Subcutaneous adipose tissue (tissue), 4 donors: ENCODE data around the gene AKAP6. TPM values are rescaled to one million over a fixed set of nuclear protein-coding genes. Genes with fewer than 3 reads are reported as not detected.

ENCODE experiments used
- total RNA-seq, 4 donors: library from RNA; depleted of rRNA; stranded (reverse); fragments of >200 nt; gene quantifications; one replicate each; pipeline ENCODE4 v1.1.0, GENCODE V29; 2016
- TF ChIP-seq, protein P1 (sequence below): fragments of 450-650 bp; IDR thresholded peaks from one replicate; pipeline ENCODE4 v1.5.1; 2016; ENCODE audit warnings: low read depth, mild to moderate bottlenecking, control low read depth, antibody characterized with exemption, moderate library complexity

Gene AKAP6
- total RNA-seq, 4 donors from 2014 or later, result 0.65 to 6.5 (median 1.2) TPM

DNA sequence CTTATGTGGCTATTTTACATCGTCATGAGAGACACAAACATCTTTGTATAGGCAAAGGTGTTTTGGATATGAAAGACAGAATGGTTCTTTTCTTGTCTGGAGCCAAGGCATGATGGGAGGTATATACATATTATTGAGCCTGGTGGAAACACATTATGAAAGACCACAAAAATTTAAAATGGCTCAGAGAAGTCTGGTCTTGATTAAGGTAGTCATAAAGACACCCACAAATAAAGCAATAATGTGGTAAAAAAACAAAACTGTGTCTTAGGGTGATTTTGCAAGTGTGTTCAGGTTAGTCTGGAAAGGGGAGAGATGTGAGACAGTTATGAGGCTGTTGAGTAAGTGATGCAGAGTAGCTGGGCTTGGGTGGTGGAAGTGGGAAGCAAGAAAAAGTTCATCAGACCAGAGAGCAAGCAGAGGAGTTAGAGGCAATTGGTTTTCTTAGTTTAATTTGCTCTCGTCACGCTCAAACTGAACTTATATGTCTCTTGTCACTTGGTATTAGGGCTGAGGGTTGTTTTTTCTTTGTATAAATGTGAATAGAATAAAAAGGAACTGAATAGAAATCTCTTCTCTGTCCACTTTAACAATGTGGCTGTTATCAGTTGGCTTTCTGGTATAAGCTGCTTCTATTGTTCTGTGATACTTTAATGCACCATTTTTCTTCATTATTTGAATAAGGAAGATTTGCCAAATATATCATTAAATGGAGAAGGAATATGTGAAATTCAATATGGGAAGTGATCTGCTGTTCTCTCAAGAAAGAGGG is 115.0 kb downstream of the AKAP6 start:
- TF ChIP-seq, protein P1, sequence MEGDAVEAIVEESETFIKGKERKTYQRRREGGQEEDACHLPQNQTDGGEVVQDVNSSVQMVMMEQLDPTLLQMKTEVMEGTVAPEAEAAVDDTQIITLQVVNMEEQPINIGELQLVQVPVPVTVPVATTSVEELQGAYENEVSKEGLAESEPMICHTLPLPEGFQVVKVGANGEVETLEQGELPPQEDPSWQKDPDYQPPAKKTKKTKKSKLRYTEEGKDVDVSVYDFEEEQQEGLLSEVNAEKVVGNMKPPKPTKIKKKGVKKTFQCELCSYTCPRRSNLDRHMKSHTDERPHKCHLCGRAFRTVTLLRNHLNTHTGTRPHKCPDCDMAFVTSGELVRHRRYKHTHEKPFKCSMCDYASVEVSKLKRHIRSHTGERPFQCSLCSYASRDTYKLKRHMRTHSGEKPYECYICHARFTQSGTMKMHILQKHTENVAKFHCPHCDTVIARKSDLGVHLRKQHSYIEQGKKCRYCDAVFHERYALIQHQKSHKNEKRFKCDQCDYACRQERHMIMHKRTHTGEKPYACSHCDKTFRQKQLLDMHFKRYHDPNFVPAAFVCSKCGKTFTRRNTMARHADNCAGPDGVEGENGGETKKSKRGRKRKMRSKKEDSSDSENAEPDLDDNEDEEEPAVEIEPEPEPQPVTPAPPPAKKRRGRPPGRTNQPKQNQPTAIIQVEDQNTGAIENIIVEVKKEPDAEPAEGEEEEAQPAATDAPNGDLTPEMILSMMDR, result no peak

DNA sequence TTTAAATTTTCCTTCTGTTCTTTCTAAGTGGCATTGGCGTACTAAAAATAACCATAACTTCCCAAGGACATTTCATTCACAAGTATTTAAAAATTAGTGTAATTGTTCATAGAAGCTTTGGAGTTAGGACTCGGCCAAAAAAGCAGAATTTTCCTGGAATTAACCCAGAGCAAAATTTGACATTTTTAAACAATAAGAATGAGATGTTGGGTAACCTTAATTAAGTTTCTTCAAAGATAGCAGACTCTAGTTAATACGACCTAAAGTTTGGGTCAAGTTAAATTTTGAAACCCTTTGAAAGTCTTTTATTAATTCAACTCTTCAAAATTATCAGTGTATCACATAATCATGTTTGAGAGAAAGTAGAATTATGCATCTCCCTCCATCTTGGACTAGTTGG is 118.3 kb downstream of the AKAP6 start:
- TF ChIP-seq, protein P1, result no peak

DNA sequence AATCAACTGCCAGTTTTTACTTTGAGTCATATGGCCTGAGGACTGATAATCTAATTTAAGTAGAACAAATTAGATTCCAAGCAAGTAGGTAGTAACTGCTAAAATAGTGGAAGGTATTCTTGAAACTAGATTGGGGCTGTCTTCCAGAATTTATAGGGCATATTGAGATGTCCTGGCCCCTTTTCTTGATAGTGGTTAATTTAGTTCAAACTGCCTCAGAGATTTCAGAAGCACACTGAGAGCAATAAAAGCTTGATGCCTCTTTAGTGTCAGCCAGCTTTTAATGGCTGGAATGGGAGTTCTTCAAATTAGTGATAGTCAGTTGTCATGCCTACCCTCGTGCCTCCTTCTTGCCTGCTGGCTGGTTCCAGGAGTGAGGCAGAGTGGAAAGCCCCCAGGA is 120.5 kb downstream of the AKAP6 start:
- TF ChIP-seq, protein P1, result no peak

DNA sequence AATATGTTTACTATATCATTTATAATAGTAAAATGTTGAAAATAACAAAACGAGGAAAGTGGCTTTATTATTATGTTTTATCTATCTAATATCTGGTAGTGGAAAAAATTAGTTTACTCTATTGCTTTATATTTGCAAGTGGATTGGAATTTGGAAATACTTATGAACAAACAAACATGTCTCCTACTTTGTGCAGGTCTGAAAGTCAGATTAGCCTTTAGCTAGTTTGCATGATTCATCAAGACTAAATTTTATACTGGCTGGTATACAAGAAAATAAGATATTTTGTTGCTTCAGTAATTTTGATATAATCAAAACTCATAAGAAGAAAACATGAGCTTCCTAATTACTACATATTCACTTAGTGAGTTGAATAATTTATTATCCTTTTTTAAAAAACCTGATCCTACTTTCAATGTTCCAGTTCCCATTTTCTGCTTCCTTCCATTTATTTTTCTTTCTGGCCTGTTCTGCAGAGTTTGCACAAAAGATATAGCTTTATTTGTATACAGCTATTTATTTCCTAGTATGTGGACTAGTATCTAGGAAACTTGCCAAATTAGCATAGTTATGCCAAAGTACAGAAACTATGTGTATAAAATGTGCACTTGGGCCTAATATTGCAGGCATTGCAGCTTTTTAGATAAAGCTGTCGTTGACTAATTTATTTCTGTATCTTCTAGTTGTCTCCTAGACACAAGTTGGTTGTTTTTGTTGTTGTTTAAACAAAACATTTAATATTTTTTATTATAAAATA is 122.0 kb downstream of the AKAP6 start:
- TF ChIP-seq, protein P1, result no peak

DNA sequence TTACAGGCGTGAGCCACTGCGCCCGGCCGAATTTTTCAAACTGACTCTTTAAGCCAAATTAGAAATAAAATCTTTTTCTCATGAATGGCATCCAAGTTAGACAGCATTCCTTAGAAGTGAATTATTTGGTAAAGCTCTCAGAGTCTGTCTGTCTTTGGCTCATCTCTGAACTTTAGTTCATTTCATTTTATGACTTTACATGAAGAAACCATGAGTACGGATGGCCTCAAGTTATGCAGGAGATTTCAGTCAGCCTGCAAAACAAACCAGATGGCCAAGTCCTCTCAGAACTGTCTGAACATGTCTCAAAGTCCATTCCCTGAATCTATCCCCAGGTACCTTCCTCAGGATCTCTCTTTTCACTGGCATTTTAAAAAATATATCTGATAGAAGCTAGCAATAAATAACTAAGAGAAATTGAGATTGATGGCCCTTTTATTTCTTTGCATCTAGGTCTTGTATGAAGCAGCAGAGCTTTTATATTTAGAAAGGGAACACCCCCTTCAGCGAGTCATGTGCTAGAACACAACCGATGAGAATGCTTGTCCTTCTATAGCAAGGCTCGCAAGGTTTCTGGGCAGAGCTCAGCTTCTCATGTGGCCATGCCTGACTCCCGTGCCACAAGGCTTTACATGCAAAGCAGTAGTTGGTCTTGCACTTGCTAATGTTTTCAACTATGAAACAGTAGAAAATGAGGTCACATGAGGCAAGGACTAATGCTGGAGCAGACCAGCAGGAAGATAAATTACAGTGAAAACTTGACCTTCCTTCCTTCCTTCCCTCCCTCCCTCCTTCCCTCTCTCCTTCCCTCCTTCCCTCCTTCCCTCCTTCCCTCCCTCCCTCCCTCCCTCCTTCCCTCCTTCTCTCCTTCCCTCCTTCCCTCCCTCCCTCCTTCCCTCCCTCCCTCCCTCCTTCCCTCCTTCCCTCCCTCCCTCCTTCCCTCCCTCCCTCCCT is 125.0 kb downstream of the AKAP6 start:
- TF ChIP-seq, protein P1, result no peak

DNA sequence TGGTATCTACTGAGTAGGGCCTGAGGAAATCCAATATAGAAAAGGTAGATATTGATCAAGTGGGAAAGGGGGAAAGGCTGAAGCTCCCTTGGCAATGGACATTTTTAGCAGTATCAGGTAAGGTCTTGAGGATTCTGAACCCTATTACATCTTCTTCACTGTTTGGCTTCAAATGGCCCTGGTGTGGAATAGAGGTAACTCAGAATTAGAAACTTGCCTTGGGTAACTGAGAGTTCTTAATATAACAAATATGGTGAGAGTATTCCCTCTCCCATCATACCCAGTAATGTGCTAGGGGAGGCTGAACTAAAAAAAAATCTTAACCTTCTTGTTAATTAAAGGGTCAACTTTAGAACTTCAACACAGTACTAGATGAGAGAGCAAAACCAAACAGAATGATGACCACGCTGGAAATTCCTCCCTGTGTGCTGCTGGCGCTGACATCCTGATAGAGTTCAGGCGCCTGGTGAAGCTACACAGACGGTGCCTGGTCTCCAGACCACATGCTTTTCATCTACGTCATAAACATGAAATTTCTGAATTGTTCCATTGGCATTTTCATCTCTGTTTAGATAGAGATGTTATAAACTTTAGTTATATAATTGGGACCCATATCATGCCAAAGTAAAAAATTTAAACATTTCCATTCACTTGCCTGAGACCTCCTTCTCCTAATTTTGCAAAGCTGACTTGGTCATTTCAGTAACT is 128.3 kb downstream of the AKAP6 start:
- TF ChIP-seq, protein P1, result no peak
